GM23338 (cell line): ENCODE measurements around the gene ADGRV1. TPM values are rescaled to one million over a fixed set of nuclear protein-coding genes. Genes with fewer than 3 reads are reported as not detected.

ENCODE experiments used
- ATAC-seq: fragments of 200-7000 bp; cut with Tn5 transposase; 3 replicates; pipeline ENCODE4 v1.9.1; 2020
- DNase-seq: peaks from one replicate; pipeline ENCODE4 v3.0.0-alpha.2; 2015; ENCODE audit warnings: low spot score
- H2AFZ ChIP-seq: fragments of 200-600 bp; sonication (generic); 2 replicates; pipeline ENCODE4 v1.8.0; 2016; ENCODE audit warnings: antibody characterized with exemption, mild to moderate bottlenecking, moderate library complexity
- H3F3A ChIP-seq: fragments of 200-600 bp; sonication (generic); replicated peaks from 2 replicates; pipeline ENCODE4 v1.8.0; 2017; ENCODE audit warnings: antibody characterized with exemption, mixed run types, low read depth
- H3K27ac ChIP-seq: fragments of 200-600 bp; sonication (generic); 2 replicates; pipeline ENCODE4 v1.6.1; 2016; ENCODE audit warnings: low read depth
- H3K27me3 ChIP-seq: fragments of 200-600 bp; sonication (generic); 2 replicates; pipeline ENCODE4 v1.8.0; 2016; ENCODE audit warnings: mild to moderate bottlenecking, mixed run types, moderate library complexity; ENCODE audit not compliant: insufficient read depth
- H3K36me3 ChIP-seq: fragments of 200-600 bp; sonication (generic); 2 replicates; pipeline ENCODE4 v1.8.0; 2016; ENCODE audit warnings: mild to moderate bottlenecking; ENCODE audit not compliant: insufficient read depth
- H3K4me1 ChIP-seq: fragments of 200-600 bp; sonication (generic); 2 replicates; pipeline ENCODE4 v1.8.0; 2016; ENCODE audit warnings: mild to moderate bottlenecking, moderate library complexity; ENCODE audit not compliant: insufficient read depth
- H3K4me2 ChIP-seq: fragments of 200-600 bp; sonication (generic); 2 replicates; pipeline ENCODE4 v1.7.1; 2017; ENCODE audit warnings: mixed run types
- H3K4me3 ChIP-seq: fragments of 200-600 bp; sonication (generic); 2 replicates; pipeline ENCODE4 v1.6.1; 2016; ENCODE audit warnings: mixed run types
- H3K79me2 ChIP-seq: fragments of 200-600 bp; sonication (generic); replicated peaks from 2 replicates; pipeline ENCODE4 v1.8.0; 2017; ENCODE audit warnings: mild to moderate bottlenecking; ENCODE audit not compliant: insufficient read depth
- H3K9me2 ChIP-seq: fragments of 200-600 bp; sonication (generic); 2 replicates; pipeline ENCODE4 v1.8.0; 2017; ENCODE audit not compliant: insufficient read depth
- H4K20me1 ChIP-seq: fragments of 200-600 bp; sonication (generic); replicated peaks from 2 replicates; pipeline ENCODE4 v1.8.0; 2017; ENCODE audit warnings: mild to moderate bottlenecking; ENCODE audit not compliant: insufficient read depth
- H3K27ac Mint-ChIP-seq: 2 replicates; pipeline ENCODE4 v1.8.0; 2020; ENCODE audit warnings: inconsistent platforms, mild to moderate bottlenecking, moderate library complexity, mixed read lengths
- H3K27me3 Mint-ChIP-seq: 3 replicates; pipeline ENCODE4 v1.8.0; 2022; ENCODE audit warnings: low read depth, mild to moderate bottlenecking, moderate library complexity, mixed read lengths, inconsistent platforms; ENCODE audit not compliant: insufficient read depth, poor library complexity
- H3K36me3 Mint-ChIP-seq: 3 replicates; pipeline ENCODE4 v1.8.0; 2021; ENCODE audit warnings: low read depth, mild to moderate bottlenecking, inconsistent platforms, moderate library complexity, mixed read lengths
- H3K4me1 Mint-ChIP-seq: 3 replicates; pipeline ENCODE4 v1.8.0; 2020; ENCODE audit warnings: mild to moderate bottlenecking, inconsistent platforms, mixed read lengths
- H3K4me3 Mint-ChIP-seq: 3 replicates; pipeline ENCODE4 v1.8.0; 2021; ENCODE audit warnings: moderate library complexity, mild to moderate bottlenecking, inconsistent platforms, mixed read lengths
- H3K9me3 Mint-ChIP-seq: 3 replicates; pipeline ENCODE4 v1.8.0; 2020; ENCODE audit warnings: moderate library complexity, mild to moderate bottlenecking, inconsistent platforms, mixed read lengths
- CREB1 ChIP-seq: fragments of 250-450 bp; sonication (Bioruptor Pico); IDR thresholded peaks from 2 replicates; pipeline ENCODE4 v1.5.0; 2020; ENCODE audit warnings: low read depth, mild to moderate bottlenecking, moderate library complexity
- CTCF ChIP-seq, 2 experiments: fragments of 200-600 bp in 1 of 2; sonication (generic) in 1 of 2; conservative IDR thresholded peaks; 2 replicates each; pipeline versions ENCODE4 v1.5.1 to v1.6.1; 2016 to 2017; ENCODE audit warnings: antibody characterized with exemption in 2 of 2, low read depth in 2 of 2, mild to moderate bottlenecking in 2 of 2, moderate library complexity in 1 of 2
- ETS1 ChIP-seq: IDR thresholded peaks from 2 replicates; pipeline ENCODE4 v1.6.1; 2016; ENCODE audit warnings: antibody characterized with exemption
- EZH2 ChIP-seq: fragments of 200-600 bp; sonication (generic); IDR thresholded peaks from one replicate; pipeline ENCODE4 v1.8.0; 2017; ENCODE audit warnings: antibody characterized with exemption, mild to moderate bottlenecking, low read depth; ENCODE audit not compliant: unreplicated experiment
- EZH2phosphoT487 ChIP-seq: fragments of 200-600 bp; sonication (generic); IDR thresholded peaks from one replicate; pipeline ENCODE4 v1.8.1; 2018; ENCODE audit warnings: antibody characterized with exemption; ENCODE audit not compliant: unreplicated experiment
- JUNB ChIP-seq: IDR thresholded peaks from one replicate; pipeline ENCODE4 v1.6.1; 2016; ENCODE audit warnings: antibody characterized with exemption; ENCODE audit not compliant: unreplicated experiment
- NANOG ChIP-seq: IDR thresholded peaks from 2 replicates; pipeline ENCODE4 v1.6.1; 2016; ENCODE audit warnings: antibody characterized with exemption, borderline replicate concordance
- POLR2AphosphoS5 ChIP-seq: IDR thresholded peaks from 2 replicates; pipeline ENCODE4 v1.6.1; 2016; ENCODE audit warnings: antibody characterized with exemption, low read depth
- STAT1 ChIP-seq: IDR thresholded peaks from one replicate; pipeline ENCODE4 v1.6.1; 2016; ENCODE audit warnings: antibody characterized with exemption; ENCODE audit not compliant: unreplicated experiment
- ZNF114 ChIP-seq: fragments of 250-450 bp; sonication (Bioruptor Pico); IDR thresholded peaks from 2 replicates; pipeline ENCODE4 v1.5.0; 2020; ENCODE audit warnings: mild to moderate bottlenecking, moderate library complexity
- ZNF331 ChIP-seq: fragments of 250-450 bp; sonication (Bioruptor Pico); IDR thresholded peaks from 2 replicates; pipeline ENCODE4 v1.5.0; 2020; ENCODE audit warnings: low read depth, mild to moderate bottlenecking, moderate library complexity
- ZNF462 ChIP-seq: fragments of 250-450 bp; sonication (Bioruptor Pico); IDR thresholded peaks from 2 replicates; pipeline ENCODE4 v1.5.0; 2020; ENCODE audit warnings: mild to moderate bottlenecking, moderate library complexity
- polyA plus RNA-seq: library from polyadenylated mRNA; unstranded; fragments of >200 nt; fragmentation: Nextera tagmentation; extraction: Ambion mirVana; gene quantifications from 2 replicates; pipeline ENCODE4 v1.2.1, GENCODE V29; 2016
- total RNA-seq: library from RNA; depleted of rRNA; stranded (reverse); fragments of >200 nt; shearing (Covaris generic); gene quantifications from 2 replicates; pipeline ENCODE4 v1.2.3, GENCODE V29; 2014
- TF ChIP-seq, protein P1 (sequence below): IDR thresholded peaks from one replicate; pipeline ENCODE4 v1.6.1; 2018; ENCODE audit warnings: antibody characterized with exemption; ENCODE audit not compliant: unreplicated experiment

The ADGRV1 gene
- total and polyA plus RNA-seq, 2 experiments from 2014 or later = 46.1 to 149 TPM

GRCh38 chr5:90845723-90846554, 287.3 kb downstream of the ADGRV1 start:
- H3K27ac Mint-ChIP-seq = no peak overlapping the region
- H3K36me3 Mint-ChIP-seq = peaks cover 29% of the 10 kb centered on the region
- no peak overlapping the region for H3K4me3 Mint-ChIP-seq

More at GRCh38 chr5:90845723-90846554, 287.3 kb downstream of the ADGRV1 start:
- ATAC-seq (no peak), DNase-seq (no peak)
- H3K79me2 ChIP-seq = no peaks in the 10 kb centered on the region
- H3F3A ChIP-seq = no peaks in the 10 kb centered on the region
- H3K9me2 ChIP-seq = no peaks in the 10 kb centered on the region
- Mint-ChIP-seq H3K27me3 (no peaks in the 10 kb centered on the region), H3K9me3 (peaks cover 15% of the 10 kb centered on the region), H3K4me1 (no peaks in the 10 kb centered on the region)
- no peak overlapping the region for H3K4me2 ChIP-seq
- no peaks in the 10 kb centered on the region for H3K4me1 ChIP-seq
- peaks cover 4% of the 10 kb centered on the region; the same call in 1 of the 2 replicates for H3K36me3 ChIP-seq
- H4K20me1 ChIP-seq = no peaks in the 10 kb centered on the region
- TF ChIP-seq NANOG (no peak), EZH2phosphoT487 (no peak), POLR2AphosphoS5 (no peak), CTCF (conservative IDR thresholded peaks at IDR 0.05; ENCODE audit: low read depth in 2 of 2) (no peak), STAT1 (no peak), ZNF462 (CRISPR knock-in tag) (no peak), ETS1 (no peak), ZNF331 (CRISPR knock-in tag) (no peak), JUNB (no peak), CREB1 (CRISPR knock-in tag) (no peak), ZNF114 (CRISPR knock-in tag) (no peak), EZH2 (no peak)
- TF ChIP-seq, protein P1, sequence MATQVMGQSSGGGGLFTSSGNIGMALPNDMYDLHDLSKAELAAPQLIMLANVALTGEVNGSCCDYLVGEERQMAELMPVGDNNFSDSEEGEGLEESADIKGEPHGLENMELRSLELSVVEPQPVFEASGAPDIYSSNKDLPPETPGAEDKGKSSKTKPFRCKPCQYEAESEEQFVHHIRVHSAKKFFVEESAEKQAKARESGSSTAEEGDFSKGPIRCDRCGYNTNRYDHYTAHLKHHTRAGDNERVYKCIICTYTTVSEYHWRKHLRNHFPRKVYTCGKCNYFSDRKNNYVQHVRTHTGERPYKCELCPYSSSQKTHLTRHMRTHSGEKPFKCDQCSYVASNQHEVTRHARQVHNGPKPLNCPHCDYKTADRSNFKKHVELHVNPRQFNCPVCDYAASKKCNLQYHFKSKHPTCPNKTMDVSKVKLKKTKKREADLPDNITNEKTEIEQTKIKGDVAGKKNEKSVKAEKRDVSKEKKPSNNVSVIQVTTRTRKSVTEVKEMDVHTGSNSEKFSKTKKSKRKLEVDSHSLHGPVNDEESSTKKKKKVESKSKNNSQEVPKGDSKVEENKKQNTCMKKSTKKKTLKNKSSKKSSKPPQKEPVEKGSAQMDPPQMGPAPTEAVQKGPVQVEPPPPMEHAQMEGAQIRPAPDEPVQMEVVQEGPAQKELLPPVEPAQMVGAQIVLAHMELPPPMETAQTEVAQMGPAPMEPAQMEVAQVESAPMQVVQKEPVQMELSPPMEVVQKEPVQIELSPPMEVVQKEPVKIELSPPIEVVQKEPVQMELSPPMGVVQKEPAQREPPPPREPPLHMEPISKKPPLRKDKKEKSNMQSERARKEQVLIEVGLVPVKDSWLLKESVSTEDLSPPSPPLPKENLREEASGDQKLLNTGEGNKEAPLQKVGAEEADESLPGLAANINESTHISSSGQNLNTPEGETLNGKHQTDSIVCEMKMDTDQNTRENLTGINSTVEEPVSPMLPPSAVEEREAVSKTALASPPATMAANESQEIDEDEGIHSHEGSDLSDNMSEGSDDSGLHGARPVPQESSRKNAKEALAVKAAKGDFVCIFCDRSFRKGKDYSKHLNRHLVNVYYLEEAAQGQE = no peak
- no peak overlapping the region for H3K27ac ChIP-seq
- no peak overlapping the region for H3K4me3 ChIP-seq
- no peaks in the 10 kb centered on the region for H3K27me3 ChIP-seq
- H2AFZ ChIP-seq = no peak overlapping the region
